Urinary bladder (tissue), 4 donors: ENCODE measurements around the gene PODNL1. TPM values are rescaled to one million over a fixed set of nuclear protein-coding genes. Genes with fewer than 3 reads are reported as not detected.

Experiments
- DNase-seq: peaks from one replicate; pipeline ENCODE4 v3.0.0-alpha.2; 2015; ENCODE audit errors: extremely low spot score
- H3K27ac ChIP-seq: one replicate; pipeline ENCODE4 v1.5.1; 2013; ENCODE audit warnings: low read depth, mild to moderate bottlenecking, moderate library complexity
- H3K36me3 ChIP-seq: one replicate; pipeline ENCODE4 v1.6.1; 2013; ENCODE audit warnings: mild to moderate bottlenecking, moderate library complexity; ENCODE audit not compliant: insufficient read depth
- H3K4me1 ChIP-seq: one replicate; pipeline ENCODE4 v1.6.1; 2013; ENCODE audit warnings: mild to moderate bottlenecking, moderate library complexity; ENCODE audit not compliant: insufficient read depth
- H3K4me3 ChIP-seq: one replicate; pipeline ENCODE4 v1.5.1; 2013; ENCODE audit warnings: low read depth, low read length
- WGBS: extraction: QIAGEN DNeasy Blood & Tissue Kit; methylation state at CpG from one replicate; pipeline ENCODE4 v1.1.7; 2013; 5-methylcytosine and 5-hydroxymethylcytosine counted together
- polyA plus RNA-seq: library from polyadenylated mRNA; stranded (reverse); fragments of 200-250 nt; gene quantifications from one replicate; pipeline ENCODE4 v1.2.3, GENCODE V29; 2013
- total RNA-seq: library from RNA; depleted of rRNA; stranded (reverse); fragments of >200 nt; gene quantifications from one replicate; pipeline ENCODE4 v1.2.3, GENCODE V29; 2014
- donor health status: healthy with polysubstance abuse.
- donor health status: healthy.

PODNL1 gene
- total and polyA plus RNA-seq, 2 donors, result 0.21 to 2.4 TPM

- no peak for DNase-seq
- no peak overlapping the region for H3K4me3 ChIP-seq
- peak overlapping the region; percentile 73 for H3K27ac ChIP-seq
- 39% methylated on average over 12 of the region's 12 CpGs for WGBS
- H3K36me3 ChIP-seq, result no peaks in the 10 kb centered on the region
- H3K4me1 ChIP-seq, result no peaks in the 10 kb centered on the region
Measured at GRCh38 chr19:13881251-13881691, 56.9 kb downstream of the PODNL1 start.

Other genes starting within 250 kb of the PODNL1 start
- 23.3 TPM for gene MRI1, start 173.9 kb downstream of the PODNL1 start, total RNA-seq
- gene MRI1, start 173.9 kb downstream of the PODNL1 start, polyA plus RNA-seq, result 38.1 TPM
- 22.6 TPM for gene C19orf53, start 164.0 kb downstream of the PODNL1 start, total RNA-seq
- gene C19orf53, start 164.0 kb downstream of the PODNL1 start, polyA plus RNA-seq, result 156 TPM
- gene ZSWIM4, start 143.0 kb downstream of the PODNL1 start, total RNA-seq, result 2.5 TPM
- 2.2 TPM for gene ZSWIM4, start 143.0 kb downstream of the PODNL1 start, polyA plus RNA-seq
- not detected for gene NANOS3, start 61.3 kb downstream of the PODNL1 start, total RNA-seq
- gene NANOS3, start 61.3 kb downstream of the PODNL1 start, polyA plus RNA-seq, result 0.57 TPM
- 2.0 TPM for gene BRME1, start 32.3 kb downstream of the PODNL1 start, total RNA-seq
- gene BRME1, start 32.3 kb downstream of the PODNL1 start, polyA plus RNA-seq, result 2.2 TPM
- 7.3 TPM for gene CC2D1A, start 32.2 kb downstream of the PODNL1 start, total RNA-seq
- 25.8 TPM for gene CC2D1A, start 32.2 kb downstream of the PODNL1 start, polyA plus RNA-seq
- 6.6 TPM for gene DCAF15, start 14.1 kb upstream of the PODNL1 start, total RNA-seq
- gene DCAF15, start 14.1 kb upstream of the PODNL1 start, polyA plus RNA-seq, result 26.0 TPM
- gene RFX1, start 67.9 kb upstream of the PODNL1 start, total RNA-seq, result 2.9 TPM
- gene RFX1, start 67.9 kb upstream of the PODNL1 start, polyA plus RNA-seq, result 8.1 TPM
- not detected for gene RLN3, start 89.7 kb upstream of the PODNL1 start, total RNA-seq
- gene RLN3, start 89.7 kb upstream of the PODNL1 start, polyA plus RNA-seq, result not detected
- gene IL27RA, start 93.3 kb upstream of the PODNL1 start, total RNA-seq, result 2.0 TPM
- gene IL27RA, start 93.3 kb upstream of the PODNL1 start, polyA plus RNA-seq, result 4.8 TPM
- 0.90 TPM for gene PALM3, start 123.7 kb upstream of the PODNL1 start, total RNA-seq
- gene PALM3, start 123.7 kb upstream of the PODNL1 start, polyA plus RNA-seq, result 2.8 TPM
- 0.21 TPM for gene MISP3, start 134.4 kb upstream of the PODNL1 start, total RNA-seq
- gene MISP3, start 134.4 kb upstream of the PODNL1 start, polyA plus RNA-seq, result 2.6 TPM
- not detected for gene C19orf67, start 147.4 kb upstream of the PODNL1 start, total RNA-seq
- not detected for gene C19orf67, start 147.4 kb upstream of the PODNL1 start, polyA plus RNA-seq
- 16.0 TPM for gene SAMD1, start 152.3 kb upstream of the PODNL1 start, total RNA-seq
- gene SAMD1, start 152.3 kb upstream of the PODNL1 start, polyA plus RNA-seq, result 50.5 TPM
- 41.8 TPM for gene PRKACA, start 179.3 kb upstream of the PODNL1 start, total RNA-seq
- 91.4 TPM for gene PRKACA, start 179.3 kb upstream of the PODNL1 start, polyA plus RNA-seq
- 6.7 TPM for gene ASF1B, start 198.2 kb upstream of the PODNL1 start, total RNA-seq
- 1.2 TPM for gene ASF1B, start 198.2 kb upstream of the PODNL1 start, polyA plus RNA-seq